ENCODE results near the gene ACBD6.

GRCh38 chr1:180273066-180273465, 229.3 kb downstream of the ACBD6 start:
- TF ChIP-seq EZH2 (IDR thresholded peaks at IDR 0.05; ENCODE audit: insufficient read depth, low read length) (no peak), CTCF (IDR thresholded peaks at IDR 0.05; ENCODE audit: insufficient read depth, low read depth, low read length) (no peak)

Data from astrocyte (in vitro differentiated cells and primary cell).